HFF-Myc (cell line): Measurements from ENCODE around the gene CEP192.

Experiments
- DNase-seq: peaks from one replicate; pipeline ENCODE4 v3.0.0-alpha.2; 2011; ENCODE audit warnings: low read depth; ENCODE audit errors: extremely low read depth
- H3K4me3 ChIP-seq: replicated peaks from 2 replicates; pipeline ENCODE4 v1.5.1; 2011; ENCODE audit warnings: low read depth, mild to moderate bottlenecking, control low read depth, low read length
- TF ChIP-seq, protein P1 (sequence below): IDR thresholded peaks from 2 replicates; pipeline ENCODE4 v1.5.1; 2012; ENCODE audit warnings: mild to moderate bottlenecking, low read depth, low read length, control low read depth; ENCODE audit errors: missing control alignments

CEP192 gene

DNA sequence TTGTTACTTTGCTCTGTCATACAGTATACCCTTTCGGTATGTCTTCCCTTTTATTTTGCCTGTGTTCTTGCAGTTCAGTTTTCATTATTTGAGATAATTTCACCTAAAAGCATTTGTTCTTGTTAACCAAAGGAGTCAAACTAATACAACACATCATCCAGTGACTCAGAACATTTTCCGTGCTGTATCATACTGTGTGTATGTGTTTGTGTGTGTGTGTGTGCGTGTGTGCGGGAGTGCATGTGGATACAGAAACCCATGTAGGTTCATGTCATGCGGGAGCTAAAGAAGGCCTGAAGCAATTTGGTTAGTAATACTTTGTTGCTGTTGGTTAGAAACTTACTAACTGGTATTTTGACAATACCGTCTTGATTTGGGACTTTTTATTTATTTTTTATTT, 60.0 kb downstream of the CEP192 start:
- TF ChIP-seq, protein P1, sequence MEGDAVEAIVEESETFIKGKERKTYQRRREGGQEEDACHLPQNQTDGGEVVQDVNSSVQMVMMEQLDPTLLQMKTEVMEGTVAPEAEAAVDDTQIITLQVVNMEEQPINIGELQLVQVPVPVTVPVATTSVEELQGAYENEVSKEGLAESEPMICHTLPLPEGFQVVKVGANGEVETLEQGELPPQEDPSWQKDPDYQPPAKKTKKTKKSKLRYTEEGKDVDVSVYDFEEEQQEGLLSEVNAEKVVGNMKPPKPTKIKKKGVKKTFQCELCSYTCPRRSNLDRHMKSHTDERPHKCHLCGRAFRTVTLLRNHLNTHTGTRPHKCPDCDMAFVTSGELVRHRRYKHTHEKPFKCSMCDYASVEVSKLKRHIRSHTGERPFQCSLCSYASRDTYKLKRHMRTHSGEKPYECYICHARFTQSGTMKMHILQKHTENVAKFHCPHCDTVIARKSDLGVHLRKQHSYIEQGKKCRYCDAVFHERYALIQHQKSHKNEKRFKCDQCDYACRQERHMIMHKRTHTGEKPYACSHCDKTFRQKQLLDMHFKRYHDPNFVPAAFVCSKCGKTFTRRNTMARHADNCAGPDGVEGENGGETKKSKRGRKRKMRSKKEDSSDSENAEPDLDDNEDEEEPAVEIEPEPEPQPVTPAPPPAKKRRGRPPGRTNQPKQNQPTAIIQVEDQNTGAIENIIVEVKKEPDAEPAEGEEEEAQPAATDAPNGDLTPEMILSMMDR: no peak
- no peak for DNase-seq
- H3K4me3 ChIP-seq: no peak overlapping the region

DNA sequence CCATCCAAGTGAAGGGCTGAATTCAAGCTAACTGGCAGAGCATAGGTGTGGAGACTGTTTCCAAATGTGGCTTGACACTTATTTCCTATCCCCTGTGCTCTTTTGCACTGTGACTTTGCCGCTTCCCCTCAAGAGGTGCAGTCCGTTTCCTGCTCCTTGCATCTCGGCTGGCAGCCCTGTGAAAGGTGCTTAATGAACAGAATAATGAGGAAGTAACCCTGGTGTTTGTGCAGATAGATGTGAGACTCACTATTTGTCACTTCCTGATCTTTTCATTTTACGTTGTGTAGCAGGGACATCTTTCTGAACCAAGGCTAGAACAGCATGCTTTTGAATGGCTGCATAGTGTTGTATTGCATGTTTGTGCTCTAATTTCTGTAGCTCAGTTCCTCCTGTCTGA, 60.8 kb downstream of the CEP192 start:
- TF ChIP-seq, protein P1: no peak
- H3K4me3 ChIP-seq: no peak overlapping the region
- DNase-seq: no peak

DNA sequence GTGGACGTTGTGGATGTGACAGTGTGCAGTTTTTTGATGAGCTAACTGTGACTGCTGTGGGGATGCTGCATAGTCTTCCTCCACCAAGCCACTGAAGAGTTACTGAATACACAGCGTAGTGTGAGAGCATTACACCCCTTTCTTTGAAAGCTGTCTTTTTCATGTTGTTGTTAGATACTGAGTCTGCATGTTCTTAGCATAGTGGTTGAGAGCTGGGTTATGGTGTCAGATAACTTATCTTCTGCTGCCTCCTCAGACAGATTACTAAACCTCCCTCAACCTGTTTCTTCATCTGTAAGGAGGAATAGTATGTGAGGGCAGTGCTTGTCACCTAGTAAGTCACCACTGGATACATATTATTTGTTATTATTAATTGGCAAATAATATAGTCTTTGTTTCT, 63.2 kb downstream of the CEP192 start:
- no peak overlapping the region for H3K4me3 ChIP-seq
- no peak for DNase-seq
- TF ChIP-seq, protein P1: no peak

DNA sequence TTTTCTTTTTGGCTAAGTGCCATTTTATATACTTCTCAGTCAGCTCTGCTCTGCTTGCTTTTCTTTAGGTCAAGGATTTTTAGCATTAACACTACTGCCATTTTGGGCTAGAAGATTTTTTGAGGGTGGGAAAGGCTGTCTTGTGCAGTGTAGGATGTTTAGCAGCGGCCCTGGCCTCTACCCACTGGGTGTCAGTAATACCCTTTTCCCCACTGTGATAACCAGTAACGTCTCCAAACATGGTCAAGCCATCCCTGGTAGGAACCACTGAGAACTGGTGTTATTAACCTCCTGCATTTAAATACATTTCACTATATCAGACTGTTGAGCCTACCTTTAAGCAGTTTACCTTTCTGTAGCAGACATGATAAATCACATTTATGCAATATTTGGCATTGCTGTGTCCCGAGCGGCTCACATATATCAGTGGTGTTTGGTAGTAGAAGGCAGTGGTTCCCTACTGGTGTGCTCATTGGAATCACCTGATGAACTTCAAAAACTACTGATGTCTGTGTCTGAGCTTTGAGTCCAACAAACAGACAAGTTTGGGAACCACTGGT, 70.5 kb downstream of the CEP192 start:
- TF ChIP-seq, protein P1: no peak
- DNase-seq: no peak
- no peak overlapping the region for H3K4me3 ChIP-seq

DNA sequence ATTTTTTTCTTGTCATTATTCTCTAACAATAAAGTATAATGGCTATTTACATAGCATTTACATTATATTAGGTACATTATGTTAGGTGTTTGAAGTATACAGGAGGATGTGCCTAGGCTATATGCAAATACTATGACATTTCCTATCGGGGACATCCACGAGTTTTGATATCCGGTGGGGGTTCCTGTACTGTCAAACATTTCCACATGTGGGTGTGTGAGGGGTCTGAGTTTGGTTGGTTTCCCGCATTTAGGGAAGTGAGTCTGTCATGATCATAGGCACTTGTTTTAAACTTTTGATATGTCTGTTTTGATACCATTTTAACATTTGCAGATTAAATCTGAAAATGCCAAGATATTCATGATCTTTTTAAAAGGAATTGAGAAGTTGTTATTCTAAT, 76.0 kb downstream of the CEP192 start:
- no peak overlapping the region for H3K4me3 ChIP-seq
- TF ChIP-seq, protein P1: no peak
- DNase-seq: no peak

DNA sequence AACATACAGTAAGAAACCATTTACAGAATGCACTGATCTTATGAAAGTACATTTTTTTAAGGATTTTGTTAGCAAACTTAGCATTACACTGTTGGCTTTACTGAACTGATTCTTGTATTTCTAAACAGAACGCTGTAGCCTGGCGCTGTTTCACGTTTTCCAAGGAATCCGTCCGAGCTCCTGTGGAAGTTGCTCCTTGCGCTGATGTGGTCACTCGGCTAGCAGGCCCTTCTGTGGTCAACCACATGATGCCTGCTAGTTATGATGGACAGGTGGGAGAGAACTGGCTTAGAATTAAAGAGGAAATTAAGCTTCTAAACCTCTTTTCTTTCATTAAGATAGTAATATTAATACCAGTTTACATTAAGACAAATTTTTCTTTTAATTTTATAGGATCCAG, 76.8 kb downstream of the CEP192 start:
- no peak for DNase-seq
- TF ChIP-seq, protein P1: no peak
- no peak overlapping the region for H3K4me3 ChIP-seq

DNA sequence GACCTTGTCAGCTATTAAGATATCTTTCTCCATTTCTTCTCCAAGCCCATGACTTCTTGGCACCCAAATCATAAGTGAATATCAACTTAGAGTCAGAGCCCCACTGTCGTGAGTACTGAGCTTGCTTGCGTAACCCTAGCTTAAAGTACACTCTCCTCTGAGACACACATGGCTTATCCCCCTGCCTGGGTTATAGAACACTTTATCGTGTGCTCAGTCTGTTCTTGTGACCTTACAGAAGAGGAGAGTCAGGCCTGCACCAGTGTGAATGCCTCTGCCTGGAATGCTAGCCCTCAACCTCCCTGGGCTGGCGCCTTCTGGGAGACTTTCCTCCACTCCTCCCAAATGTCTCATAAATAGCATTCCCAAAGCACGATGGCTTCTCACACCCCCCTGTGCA, 79.3 kb downstream of the CEP192 start:
- H3K4me3 ChIP-seq: no peak overlapping the region
- TF ChIP-seq, protein P1: no peak
- no peak for DNase-seq
